Lung microvascular endothelial cell (primary cell): ENCODE results near the gene KASH5. TPM values are rescaled to one million over a fixed set of nuclear protein-coding genes. Genes with fewer than 3 reads are reported as not detected.

Source experiments
- DNase-seq, 2 donors: peaks; one replicate each; pipeline versions ENCODE4 v3.0.0 to v3.0.0-alpha.2; 2010; ENCODE audit warnings: low read depth in 2 of 2
- total RNA-seq: library from RNA; depleted of rRNA; stranded (reverse); fragments of >200 nt; gene quantifications from 2 replicates; pipeline ENCODE4 v1.2.1, GENCODE V29; 2014

The KASH5 gene
- total RNA-seq, 1 donor from 2014 or later, result not detected

- peak; percentile 41 to 51 for DNase-seq
Observed at GRCh38 chr19:49421039-49421877, 33.2 kb downstream of the KASH5 start.

DNA sequence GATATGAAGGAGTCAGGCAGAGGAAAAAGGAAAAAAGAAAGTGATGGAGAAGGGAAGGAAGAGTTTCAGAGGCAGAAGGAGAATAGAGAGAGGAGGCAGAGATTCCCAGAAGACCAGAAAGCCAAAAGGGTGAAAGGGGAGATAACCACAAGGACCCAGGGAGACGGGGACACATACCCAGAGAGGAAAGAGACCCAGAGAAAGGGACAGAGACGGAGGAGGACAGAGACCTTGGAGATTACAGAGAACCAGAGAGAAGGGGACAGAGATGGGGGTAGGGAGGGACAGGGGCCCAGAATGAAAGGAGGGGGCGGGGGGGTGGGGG is 33.8 kb downstream of the KASH5 start:
- no peak for DNase-seq

DNA sequence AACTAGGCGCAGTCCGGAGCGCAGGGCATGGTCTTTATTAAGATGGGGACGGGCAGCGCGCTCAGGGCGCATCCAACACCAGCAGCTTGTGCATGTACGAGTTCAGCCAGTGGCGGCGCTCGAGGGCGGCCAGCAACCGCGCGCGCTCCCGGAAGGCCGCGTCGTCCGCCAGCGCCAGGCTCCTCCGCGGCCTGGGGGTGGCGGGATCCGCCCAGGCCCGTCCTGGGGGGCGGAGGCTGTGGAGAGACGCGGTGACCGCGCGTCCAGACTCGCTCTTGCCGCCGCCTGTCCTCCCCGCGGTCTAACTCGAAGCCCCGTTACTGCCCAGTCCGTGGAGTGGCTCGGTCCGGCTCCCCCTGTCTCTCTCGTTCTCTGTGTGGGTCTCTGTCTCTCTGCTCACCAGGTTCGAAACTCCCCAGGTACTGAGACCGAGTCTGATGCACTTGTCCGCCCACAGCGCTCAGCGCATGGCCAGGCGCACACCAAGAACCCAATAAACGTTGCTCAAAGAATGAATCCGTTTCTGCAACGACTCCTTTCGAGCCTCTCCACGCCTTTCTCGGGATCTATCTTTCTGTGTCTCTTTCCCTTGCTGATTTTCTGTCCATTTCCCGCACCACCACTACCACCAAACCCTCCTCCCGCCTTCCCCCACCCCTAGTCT is 34.5 kb downstream of the KASH5 start:
- DNase-seq, result peak; percentile 42 to 62

- no peak for DNase-seq
Observed at GRCh38 chr19:49423071-49423984, 35.3 kb downstream of the KASH5 start, which contains the start of gene PTH2. PTH2 (minus strand) TSS chr19:49423441; CDS start chr19:49423339, 102 bp downstream.

DNA sequence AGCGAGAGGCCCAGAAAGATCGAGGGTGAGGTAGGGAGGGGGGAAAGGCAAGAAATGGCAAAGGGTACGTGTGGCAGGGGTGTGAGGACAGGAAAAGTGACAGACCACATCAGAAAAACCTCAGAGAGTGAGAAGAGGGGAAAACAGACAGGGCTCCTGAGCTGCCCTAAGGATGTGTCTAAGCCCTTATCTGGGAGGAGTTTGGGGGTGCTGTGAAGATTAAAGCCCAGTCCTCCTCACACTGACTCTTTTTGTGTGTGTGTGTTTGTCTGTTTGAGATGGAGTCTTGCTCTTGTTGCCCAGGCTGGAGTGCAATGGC is 35.9 kb downstream of the KASH5 start:
- no peak for DNase-seq

- DNase-seq, result no peak
Observed at GRCh38 chr19:49425178-49425577, 37.1 kb downstream of the KASH5 start, which contains the start of gene GFY. GFY (plus strand) TSS chr19:49425388; CDS start chr19:49426431, 1,043 bp downstream.

- no peak for DNase-seq
Observed at GRCh38 chr19:49425922-49426592, 38.0 kb downstream of the KASH5 start.

DNA sequence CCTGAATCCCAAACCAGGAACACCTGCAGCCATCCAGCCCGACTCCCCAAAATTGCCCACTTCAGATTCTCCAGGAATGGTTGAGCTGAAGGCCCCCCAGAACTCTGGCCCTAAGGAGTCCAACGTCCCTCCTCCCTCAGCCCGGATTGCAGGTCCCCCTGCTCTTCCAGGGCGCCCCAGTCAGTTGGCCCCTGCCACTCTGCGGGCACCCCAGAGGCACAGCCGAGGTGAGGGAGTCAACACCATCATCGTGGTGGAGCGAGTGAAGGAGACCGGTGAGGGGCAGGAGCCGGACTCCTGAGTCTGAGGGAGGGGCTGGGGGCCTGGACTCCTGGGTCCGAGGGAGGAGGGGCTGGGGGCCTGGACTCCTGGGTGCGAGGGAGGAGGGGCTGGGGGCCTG is 39.3 kb downstream of the KASH5 start:
- DNase-seq, result no peak

DNA sequence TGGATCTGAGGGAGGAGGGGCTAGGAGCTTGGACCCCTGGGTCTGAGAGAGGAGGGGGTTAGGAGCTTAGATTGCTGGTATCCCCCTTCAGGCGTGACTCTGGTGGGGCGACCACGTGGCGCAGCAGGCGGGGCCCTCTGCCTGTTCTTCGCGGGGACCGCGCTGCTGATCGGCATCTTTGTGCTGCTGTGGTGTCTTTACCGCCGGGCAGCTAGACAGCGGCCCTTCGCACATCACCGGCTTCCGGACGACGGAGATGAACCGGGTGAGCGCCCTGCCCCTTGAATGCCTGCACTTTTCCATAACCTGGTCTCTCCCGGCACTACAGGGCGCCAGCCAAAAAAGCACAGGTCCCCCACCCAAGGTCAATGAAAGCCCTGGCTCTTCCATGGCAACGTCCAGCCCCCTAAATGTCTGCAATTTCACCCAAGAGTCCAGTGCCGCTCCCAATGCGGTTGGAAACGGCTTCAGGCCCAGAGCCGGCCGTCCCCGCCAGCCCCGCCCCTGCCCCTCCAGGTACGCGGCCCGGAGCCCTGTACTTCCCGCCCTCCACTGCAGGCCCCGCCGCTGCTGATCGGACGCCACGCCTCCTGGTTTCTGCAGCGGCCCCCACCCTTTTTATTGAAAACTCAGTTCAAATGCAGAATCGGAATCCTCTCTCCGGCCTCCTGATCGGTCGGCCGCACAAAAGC is 40.0 kb downstream of the KASH5 start:
- DNase-seq, result no peak

DNA sequence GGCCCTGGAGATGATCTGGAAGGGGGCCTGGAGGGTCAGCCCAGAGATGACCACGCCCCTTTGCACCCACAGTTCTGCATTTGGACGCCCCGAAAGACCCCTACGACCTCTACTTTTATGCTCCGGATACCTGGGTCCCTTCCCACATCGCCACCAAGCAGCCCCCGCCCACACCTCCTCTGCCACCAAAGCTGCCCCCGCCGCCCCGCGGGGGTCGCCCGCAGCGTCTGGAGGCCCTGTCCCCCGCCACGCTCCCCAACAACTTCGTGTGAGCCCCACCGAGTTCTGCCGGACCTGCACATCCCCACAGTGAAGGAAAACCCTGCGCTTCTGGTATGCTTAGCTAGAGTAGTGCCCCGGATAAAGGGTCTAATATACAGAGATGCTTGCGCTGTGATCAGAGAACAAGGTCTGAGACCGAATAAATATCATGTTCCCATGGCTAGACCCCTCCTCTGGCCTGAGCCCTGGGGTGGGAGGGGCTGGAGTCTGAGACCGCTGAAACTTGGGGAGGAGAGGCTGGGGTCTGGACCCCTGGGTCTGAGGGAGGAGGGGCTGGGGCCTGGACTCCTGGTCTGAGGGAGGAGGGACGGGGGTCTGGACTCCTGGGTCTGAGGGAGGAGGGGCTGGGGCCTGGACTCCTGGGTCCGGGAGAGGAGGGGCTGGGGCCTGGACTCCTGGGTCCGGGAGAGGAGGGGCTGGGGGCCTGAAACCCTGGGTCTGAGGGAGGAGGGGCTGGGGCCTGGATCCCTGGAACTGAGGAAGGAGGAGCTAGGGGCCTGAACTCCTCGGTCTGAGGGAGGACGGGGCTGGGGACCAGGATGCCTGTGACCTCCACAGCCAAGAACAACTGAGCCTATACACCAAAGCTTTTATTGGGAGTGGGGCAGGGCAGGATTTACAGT is 40.8 kb downstream of the KASH5 start:
- no peak for DNase-seq

DNA sequence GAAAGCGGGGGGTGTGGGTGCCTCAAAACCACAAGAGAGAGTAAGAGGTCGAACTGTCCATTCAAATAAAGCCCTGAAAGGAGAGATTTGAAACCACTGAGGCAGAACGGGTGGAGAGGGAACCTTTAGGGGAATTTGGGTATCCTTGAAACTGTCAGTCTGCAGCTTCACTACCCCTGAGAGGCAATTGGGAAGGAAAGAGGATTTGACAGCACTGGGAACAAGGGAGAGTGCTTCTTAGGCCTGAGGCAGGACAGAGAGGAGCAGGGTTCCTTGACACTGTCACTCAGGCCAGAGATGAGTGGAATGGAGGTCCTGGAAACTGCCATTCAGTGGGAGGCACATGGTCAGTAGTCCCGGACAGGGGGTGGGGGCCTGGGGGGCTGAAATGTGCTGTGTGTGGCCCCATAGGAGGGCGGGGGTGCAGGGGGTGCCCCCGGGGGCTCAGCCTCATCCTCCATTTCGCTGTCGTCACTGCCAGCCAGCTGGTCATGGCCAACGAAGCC is 42.2 kb downstream of the KASH5 start:
- no peak for DNase-seq

GRCh38 chr19:49430678-49431329 is 42.8 kb downstream of the KASH5 start:
- DNase-seq, result peak in 1 of 2 donors; percentile 16

DNA sequence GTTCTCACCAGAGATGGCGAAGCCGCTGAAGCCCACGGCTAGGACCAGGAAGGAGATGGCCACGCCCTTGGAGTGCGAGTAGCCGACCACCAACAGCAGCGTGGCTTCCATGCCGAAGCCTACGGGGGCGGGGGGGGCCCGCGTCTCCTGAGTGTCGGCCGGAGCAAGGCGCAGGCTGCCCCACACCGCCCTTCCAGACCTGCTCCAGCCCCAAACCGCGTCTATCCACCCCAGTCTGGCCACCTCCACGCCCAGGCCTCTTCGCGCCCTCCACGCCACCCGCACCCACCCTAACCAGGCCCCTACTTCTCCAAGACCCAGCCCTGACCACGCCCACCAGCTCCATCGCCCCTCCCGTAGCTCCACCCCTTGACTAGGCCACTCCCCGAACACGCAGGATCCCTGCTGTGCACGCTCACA is 43.3 kb downstream of the KASH5 start:
- DNase-seq, result no peak

DNA sequence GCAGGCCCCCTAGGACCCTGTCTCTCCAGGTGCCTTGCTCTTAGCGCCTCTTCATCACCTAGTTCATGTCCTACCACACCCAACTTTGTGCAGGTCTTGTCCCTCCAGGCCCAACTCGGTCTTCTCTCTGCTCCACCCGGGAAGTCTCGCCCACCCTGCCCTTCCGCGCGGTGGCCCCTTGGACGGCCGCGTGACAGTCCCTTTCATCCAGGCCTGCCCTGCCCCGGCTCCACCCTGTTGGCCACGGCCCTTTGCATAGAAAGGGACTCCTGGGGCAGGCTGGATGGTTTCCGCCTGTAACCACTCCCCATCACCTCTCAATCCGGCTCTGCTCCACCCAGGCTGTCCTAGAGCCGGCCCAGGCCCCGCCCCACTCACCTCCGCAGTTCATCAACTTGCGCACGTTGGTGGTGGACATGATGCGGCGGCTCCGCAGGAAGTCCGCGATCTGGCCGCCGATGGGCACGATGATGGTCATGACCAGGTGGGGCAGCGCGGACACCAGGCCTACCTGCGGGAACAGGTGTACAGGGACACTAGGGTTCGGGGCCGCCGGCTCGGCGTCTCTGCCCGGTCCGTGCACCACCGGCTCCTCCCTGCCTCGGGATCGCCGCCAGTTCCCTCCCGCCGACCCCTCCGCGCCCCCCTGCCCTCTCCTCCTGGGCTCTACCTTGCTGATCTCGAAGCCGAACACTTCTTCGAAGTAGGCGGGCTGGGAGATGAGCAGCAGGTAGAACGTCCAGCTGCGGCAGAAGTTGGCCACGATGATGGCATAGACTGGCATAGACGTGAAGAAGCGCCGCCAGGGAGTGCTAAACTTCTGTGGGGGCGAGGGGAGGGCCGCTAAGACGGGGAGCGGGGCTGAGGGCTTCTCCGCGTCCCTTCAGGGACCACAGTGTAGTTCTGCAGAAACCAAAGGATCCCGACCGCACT is 44.4 kb downstream of the KASH5 start:
- DNase-seq, result no peak

GRCh38 chr19:49433240-49433901 is 45.3 kb downstream of the KASH5 start:
- DNase-seq, result no peak

- DNase-seq, result peak in 1 of 2 donors; percentile 13
Observed at GRCh38 chr19:49434907-49435583, 47.0 kb downstream of the KASH5 start.

- DNase-seq, result no peak
Observed at GRCh38 chr19:49435670-49436069, 47.6 kb downstream of the KASH5 start.
